ENCODE measurements around the gene BAX. TPM values are rescaled to one million over a fixed set of nuclear protein-coding genes. Genes with fewer than 3 reads are reported as not detected.

BAX gene
- total and polyA plus RNA-seq, 9 of the 15 experiments (the other 6 are each of a cell fraction or from before 2014, with no cell fraction given): 3.2 to 95.4 (median 44.5) TPM

DNA sequence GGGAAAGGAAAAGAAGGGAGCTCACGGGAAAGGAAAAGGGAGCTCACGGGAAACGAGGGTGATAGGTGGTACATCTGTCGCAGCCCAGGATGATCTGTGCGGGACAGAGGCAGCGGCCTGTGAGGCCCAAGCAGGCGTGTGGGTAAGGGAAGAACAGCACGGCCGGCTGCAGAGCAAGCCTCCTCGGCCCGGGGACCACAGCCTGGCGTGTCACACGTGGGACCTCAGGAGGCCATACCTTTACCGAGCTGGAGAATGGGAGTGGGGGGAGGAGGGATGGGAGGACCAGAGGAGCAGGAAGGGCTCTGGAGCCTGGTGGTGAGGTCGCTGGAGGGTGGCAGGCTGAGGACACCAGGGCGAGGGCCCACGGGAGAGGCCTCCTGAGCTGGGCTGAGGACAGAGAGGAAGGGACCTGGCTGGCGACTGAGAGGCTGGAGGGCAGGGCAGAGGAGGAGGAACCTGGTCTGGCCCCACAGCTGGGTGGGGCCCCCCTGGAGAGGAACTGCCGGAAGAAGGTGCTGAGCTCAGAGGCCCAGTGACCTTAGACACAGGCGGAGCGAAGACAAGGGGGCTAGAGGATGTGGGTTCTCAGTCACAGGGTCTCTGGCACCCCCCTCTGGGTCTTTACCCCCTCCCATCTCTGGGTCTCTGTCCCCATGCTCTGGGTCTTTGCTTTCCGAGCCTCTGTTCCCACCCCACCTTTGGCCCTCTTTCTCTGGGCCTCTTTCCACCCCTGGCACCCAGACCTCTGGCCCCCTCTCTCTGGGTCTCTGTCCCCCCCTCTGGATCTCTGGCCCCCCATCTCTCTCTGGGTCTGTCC is 7.6 kb downstream of the BAX start (continued):
- TF ChIP-seq, protein P1, sequence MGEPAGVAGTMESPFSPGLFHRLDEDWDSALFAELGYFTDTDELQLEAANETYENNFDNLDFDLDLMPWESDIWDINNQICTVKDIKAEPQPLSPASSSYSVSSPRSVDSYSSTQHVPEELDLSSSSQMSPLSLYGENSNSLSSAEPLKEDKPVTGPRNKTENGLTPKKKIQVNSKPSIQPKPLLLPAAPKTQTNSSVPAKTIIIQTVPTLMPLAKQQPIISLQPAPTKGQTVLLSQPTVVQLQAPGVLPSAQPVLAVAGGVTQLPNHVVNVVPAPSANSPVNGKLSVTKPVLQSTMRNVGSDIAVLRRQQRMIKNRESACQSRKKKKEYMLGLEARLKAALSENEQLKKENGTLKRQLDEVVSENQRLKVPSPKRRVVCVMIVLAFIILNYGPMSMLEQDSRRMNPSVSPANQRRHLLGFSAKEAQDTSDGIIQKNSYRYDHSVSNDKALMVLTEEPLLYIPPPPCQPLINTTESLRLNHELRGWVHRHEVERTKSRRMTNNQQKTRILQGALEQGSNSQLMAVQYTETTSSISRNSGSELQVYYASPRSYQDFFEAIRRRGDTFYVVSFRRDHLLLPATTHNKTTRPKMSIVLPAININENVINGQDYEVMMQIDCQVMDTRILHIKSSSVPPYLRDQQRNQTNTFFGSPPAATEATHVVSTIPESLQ (CRISPR knock-in tag; IDR thresholded peaks at IDR 0.05): 0 out of 2 replicates have a peak, but pooled peaks have one; percentile 64
- peak; percentile 55; the same call in 1 of the 2 replicates for TF ChIP-seq RNF2 (IDR thresholded peaks at IDR 0.05)
- no peak for TF ChIP-seq WHSC1 (IDR thresholded peaks at IDR 0.05; ENCODE audit: low read length)
- TF ChIP-seq, protein P2, sequence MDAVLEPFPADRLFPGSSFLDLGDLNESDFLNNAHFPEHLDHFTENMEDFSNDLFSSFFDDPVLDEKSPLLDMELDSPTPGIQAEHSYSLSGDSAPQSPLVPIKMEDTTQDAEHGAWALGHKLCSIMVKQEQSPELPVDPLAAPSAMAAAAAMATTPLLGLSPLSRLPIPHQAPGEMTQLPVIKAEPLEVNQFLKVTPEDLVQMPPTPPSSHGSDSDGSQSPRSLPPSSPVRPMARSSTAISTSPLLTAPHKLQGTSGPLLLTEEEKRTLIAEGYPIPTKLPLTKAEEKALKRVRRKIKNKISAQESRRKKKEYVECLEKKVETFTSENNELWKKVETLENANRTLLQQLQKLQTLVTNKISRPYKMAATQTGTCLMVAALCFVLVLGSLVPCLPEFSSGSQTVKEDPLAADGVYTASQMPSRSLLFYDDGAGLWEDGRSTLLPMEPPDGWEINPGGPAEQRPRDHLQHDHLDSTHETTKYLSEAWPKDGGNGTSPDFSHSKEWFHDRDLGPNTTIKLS (IDR thresholded peaks at IDR 0.05; ENCODE audit: borderline replicate concordance, low read depth): no peak
- no peak for TF ChIP-seq SRSF1 (IDR thresholded peaks at IDR 0.05; ENCODE audit: low read depth, low read length)
- TF ChIP-seq DMBX1 (CRISPR knock-in tag; IDR thresholded peaks at IDR 0.05; ENCODE audit: borderline replicate concordance): no peak; the same call in none of the 2 replicates
- TF ChIP-seq, protein P3, sequence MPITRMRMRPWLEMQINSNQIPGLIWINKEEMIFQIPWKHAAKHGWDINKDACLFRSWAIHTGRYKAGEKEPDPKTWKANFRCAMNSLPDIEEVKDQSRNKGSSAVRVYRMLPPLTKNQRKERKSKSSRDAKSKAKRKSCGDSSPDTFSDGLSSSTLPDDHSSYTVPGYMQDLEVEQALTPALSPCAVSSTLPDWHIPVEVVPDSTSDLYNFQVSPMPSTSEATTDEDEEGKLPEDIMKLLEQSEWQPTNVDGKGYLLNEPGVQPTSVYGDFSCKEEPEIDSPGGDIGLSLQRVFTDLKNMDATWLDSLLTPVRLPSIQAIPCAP (CRISPR knock-in tag; IDR thresholded peaks at IDR 0.05; ENCODE audit: borderline replicate concordance): no peak
- TF ChIP-seq, protein P4, sequence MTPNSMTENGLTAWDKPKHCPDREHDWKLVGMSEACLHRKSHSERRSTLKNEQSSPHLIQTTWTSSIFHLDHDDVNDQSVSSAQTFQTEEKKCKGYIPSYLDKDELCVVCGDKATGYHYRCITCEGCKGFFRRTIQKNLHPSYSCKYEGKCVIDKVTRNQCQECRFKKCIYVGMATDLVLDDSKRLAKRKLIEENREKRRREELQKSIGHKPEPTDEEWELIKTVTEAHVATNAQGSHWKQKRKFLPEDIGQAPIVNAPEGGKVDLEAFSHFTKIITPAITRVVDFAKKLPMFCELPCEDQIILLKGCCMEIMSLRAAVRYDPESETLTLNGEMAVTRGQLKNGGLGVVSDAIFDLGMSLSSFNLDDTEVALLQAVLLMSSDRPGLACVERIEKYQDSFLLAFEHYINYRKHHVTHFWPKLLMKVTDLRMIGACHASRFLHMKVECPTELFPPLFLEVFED (CRISPR knock-in tag; conservative IDR thresholded peaks at IDR 0.05): peak; percentile 86
- TF ChIP-seq ZNF551 (CRISPR knock-in tag; IDR thresholded peaks at IDR 0.05): no peak
- peak; percentile 90 for TF ChIP-seq POLR2A (conservative IDR thresholded peaks at IDR 0.05)
- TF ChIP-seq HDAC1 (IDR thresholded peaks at IDR 0.05): peak in 1 of 2 experiments; percentile 74; a peak in 2 of 4 replicates
- no peak for TF ChIP-seq FOXA1 (IDR thresholded peaks at IDR 0.05; ENCODE audit: borderline replicate concordance)
- TF ChIP-seq, protein P5, sequence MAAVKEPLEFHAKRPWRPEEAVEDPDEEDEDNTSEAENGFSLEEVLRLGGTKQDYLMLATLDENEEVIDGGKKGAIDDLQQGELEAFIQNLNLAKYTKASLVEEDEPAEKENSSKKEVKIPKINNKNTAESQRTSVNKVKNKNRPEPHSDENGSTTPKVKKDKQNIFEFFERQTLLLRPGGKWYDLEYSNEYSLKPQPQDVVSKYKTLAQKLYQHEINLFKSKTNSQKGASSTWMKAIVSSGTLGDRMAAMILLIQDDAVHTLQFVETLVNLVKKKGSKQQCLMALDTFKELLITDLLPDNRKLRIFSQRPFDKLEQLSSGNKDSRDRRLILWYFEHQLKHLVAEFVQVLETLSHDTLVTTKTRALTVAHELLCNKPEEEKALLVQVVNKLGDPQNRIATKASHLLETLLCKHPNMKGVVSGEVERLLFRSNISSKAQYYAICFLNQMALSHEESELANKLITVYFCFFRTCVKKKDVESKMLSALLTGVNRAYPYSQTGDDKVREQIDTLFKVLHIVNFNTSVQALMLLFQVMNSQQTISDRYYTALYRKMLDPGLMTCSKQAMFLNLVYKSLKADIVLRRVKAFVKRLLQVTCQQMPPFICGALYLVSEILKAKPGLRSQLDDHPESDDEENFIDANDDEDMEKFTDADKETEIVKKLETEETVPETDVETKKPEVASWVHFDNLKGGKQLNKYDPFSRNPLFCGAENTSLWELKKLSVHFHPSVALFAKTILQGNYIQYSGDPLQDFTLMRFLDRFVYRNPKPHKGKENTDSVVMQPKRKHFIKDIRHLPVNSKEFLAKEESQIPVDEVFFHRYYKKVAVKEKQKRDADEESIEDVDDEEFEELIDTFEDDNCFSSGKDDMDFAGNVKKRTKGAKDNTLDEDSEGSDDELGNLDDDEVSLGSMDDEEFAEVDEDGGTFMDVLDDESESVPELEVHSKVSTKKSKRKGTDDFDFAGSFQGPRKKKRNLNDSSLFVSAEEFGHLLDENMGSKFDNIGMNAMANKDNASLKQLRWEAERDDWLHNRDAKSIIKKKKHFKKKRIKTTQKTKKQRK (IDR thresholded peaks at IDR 0.05; ENCODE audit: borderline replicate concordance, low read depth, low read length): no peak
- TF ChIP-seq HIVEP1 (CRISPR knock-in tag; IDR thresholded peaks at IDR 0.05): 0 out of 2 replicates have a peak, but pooled peaks have one; percentile 5
- TF ChIP-seq RBM15 (IDR thresholded peaks at IDR 0.05; ENCODE audit: insufficient read depth, low read length): no peak
- TF ChIP-seq, protein P6, sequence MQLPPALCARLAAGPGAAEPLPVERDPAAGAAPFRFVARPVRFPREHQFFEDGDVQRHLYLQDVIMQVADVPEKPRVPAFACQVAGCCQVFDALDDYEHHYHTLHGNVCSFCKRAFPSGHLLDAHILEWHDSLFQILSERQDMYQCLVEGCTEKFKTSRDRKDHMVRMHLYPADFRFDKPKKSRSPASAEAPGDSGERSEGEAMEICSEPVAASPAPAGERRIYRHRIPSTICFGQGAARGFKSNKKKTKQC (CRISPR knock-in tag; IDR thresholded peaks at IDR 0.05): peak; percentile 85
- no peak for TF ChIP-seq CBFA2T2 (conservative IDR thresholded peaks at IDR 0.05)
- TF ChIP-seq CTBP1 (IDR thresholded peaks at IDR 0.05; ENCODE audit: borderline replicate concordance): peak; percentile 77; the same call in 1 of the 2 replicates
